Activated naive CD8-positive, alpha-beta T cell (primary cell): ENCODE data around the gene ZFP64.
"Not testable (repeated sequence)": the region's sequence is repeated elsewhere in the genome, so short reads cannot be mapped to it uniquely, and the experiment has no call there.

Experiments used
- H3K27ac Mint-ChIP-seq: one replicate; pipeline ENCODE4 v1.8.0; 2021; ENCODE audit warnings: mixed read lengths
- H3K27me3 Mint-ChIP-seq: one replicate; pipeline ENCODE4 v1.8.0; 2021; ENCODE audit warnings: mixed read lengths
- H3K36me3 Mint-ChIP-seq: one replicate; pipeline ENCODE4 v1.8.0; 2021; ENCODE audit warnings: mixed read lengths
- H3K4me1 Mint-ChIP-seq: one replicate; pipeline ENCODE4 v1.8.0; 2021; ENCODE audit warnings: low read depth, mixed read lengths
- H3K4me3 Mint-ChIP-seq: one replicate; pipeline ENCODE4 v1.8.0; 2021; ENCODE audit warnings: mild to moderate bottlenecking, mixed read lengths
- H3K9me3 Mint-ChIP-seq: one replicate; pipeline ENCODE4 v1.8.0; 2021; ENCODE audit warnings: low read depth, mixed read lengths

The ZFP64 gene

DNA sequence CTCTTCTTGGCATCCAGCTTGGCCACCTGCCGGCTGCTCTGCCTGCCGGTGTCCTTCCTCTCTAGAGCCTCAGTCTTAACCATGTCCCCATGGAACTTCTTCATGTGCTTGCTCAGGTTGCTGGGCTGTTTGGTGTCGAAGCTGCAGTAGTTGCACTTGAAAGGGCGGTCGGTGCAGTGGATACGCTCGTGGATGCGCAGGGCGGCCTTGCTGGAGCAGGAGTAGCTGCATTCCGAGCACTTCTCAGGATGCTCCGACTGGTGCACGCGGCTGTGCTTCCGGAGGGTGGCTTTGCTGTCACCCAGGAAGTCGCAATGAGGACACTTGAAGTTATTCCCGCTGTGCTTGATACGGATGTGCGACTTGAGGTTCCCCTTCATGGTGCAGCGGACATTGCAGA, 38.7 kb downstream of the ZFP64 start:
- H3K4me3 Mint-ChIP-seq, result no peak overlapping the region
- no peaks in the 10 kb centered on the region for H3K4me1 Mint-ChIP-seq
- H3K36me3 Mint-ChIP-seq, result peaks cover 12% of the 10 kb centered on the region
- H3K27ac Mint-ChIP-seq, result no peak overlapping the region
- no peaks in the 10 kb centered on the region for H3K27me3 Mint-ChIP-seq
- peaks cover 3% of the 10 kb centered on the region for H3K9me3 Mint-ChIP-seq

DNA sequence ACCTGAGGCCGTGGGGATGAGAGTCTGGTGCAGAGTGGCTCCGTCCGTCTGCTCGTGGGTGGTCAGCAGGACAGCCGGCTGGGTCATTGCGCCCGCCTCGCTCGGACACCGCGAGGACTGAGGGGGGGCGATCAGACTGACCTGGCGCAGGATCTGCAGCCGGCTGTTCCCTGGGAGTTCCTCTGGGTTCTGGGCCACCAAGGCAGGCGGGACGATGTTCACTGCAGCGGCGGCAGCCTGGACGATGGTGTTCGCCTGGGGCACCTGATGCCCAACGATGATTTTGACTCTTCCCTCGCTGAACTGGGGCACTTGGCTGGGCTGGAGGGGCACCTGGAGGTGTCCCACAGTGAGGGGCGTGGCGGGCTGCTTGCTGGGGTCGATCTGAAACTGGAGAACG, 39.2 kb downstream of the ZFP64 start:
- no peaks in the 10 kb centered on the region for H3K9me3 Mint-ChIP-seq
- no peak overlapping the region for H3K4me3 Mint-ChIP-seq
- H3K36me3 Mint-ChIP-seq, result peaks cover 10% of the 10 kb centered on the region
- no peaks in the 10 kb centered on the region for H3K4me1 Mint-ChIP-seq
- H3K27me3 Mint-ChIP-seq, result no peaks in the 10 kb centered on the region
- no peak overlapping the region for H3K27ac Mint-ChIP-seq

DNA sequence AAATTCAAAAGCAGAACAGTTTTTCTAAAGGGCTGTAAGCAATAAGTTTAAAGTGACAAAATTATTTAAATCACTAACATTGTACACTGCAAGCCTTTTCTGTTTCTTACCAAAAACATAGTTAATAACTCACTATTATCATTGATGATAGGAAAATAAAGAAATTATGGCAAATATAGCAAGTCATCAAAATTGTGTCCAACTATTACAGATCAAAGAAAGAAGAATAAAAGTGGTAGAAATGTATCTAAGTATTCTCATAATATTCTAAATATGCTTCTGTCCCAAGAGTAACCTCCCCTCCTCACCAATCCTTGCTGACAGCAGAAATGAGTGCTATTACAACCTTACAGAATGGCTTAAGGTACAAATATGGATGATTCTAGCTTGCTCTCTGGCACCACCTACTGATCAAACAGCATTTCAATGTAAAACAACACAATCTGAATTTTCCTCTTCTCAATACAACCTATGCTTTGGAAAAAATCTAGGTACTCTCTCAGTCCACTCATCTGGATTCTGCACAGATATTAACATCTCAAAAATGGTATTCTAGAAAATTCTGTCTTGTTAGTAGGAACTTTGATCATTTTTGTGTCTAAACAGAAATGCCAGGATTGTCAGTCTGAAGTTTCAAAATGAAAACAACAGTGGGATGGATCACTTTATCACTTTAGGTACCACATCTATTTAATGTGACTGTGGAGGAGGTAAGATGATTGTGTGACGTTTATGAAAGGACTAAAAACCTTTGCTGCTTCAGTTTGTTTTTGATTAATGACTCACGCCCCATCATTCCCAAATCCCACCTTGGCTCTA, 40.9 kb downstream of the ZFP64 start:
- no peak overlapping the region for H3K4me3 Mint-ChIP-seq

DNA sequence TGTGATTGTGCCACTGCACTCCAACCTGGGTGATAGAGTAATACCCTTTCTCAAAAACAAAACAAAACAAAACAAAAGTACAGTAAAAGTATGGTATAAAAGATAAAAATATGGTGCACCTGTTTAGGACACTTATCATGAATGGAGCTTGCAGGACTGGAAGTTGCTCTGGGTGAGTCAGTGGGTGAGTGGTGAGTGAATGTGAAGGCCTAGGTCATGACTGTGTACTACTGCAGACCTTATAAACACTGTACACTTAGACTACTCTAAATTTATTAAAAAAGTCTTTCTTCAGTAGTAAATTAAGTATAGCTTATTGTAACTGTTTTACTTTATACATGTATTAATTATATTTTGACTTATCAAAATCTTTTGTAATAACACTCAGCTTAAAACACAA, 46.0 kb downstream of the ZFP64 start:
- Mint-ChIP-seq H3K9me3 (no peaks in the 10 kb centered on the region), H3K36me3 (peaks cover 11% of the 10 kb centered on the region), H3K27me3 (no peaks in the 10 kb centered on the region), H3K4me3 (no peak overlapping the region), H3K27ac (no peak overlapping the region), H3K4me1 (peaks cover 3% of the 10 kb centered on the region)

More for the DNA sequence above, 40.9 kb downstream of the ZFP64 start:
- no peaks in the 10 kb centered on the region for H3K27me3 Mint-ChIP-seq
- no peaks in the 10 kb centered on the region for H3K4me1 Mint-ChIP-seq
- no peak overlapping the region for H3K27ac Mint-ChIP-seq
- H3K9me3 Mint-ChIP-seq, result no peaks in the 10 kb centered on the region
- peaks cover 3% of the 10 kb centered on the region for H3K36me3 Mint-ChIP-seq

DNA sequence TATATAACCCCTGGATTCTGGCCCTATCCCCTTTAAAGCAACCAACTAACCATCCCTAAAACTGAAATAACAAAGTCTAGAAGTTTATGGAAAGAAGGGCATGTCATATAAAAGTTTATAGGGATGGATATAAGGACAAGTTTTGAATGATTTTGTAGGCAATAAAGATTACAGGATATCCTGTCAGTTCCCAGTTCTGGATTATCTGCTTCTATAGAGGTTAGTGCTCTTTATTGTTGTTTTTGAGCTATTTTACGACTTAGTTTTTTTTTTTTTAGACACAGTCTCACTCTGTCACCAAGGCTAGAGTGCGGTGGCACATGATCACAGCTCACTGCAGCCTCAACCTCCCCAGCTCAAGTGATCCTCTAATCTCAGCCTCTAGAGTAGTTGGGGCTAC, 48.3 kb downstream of the ZFP64 start:
- peaks cover 3% of the 10 kb centered on the region for H3K4me1 Mint-ChIP-seq
- H3K9me3 Mint-ChIP-seq, result no peaks in the 10 kb centered on the region
- no peak overlapping the region for H3K4me3 Mint-ChIP-seq
- peaks cover 14% of the 10 kb centered on the region for H3K36me3 Mint-ChIP-seq
- no peaks in the 10 kb centered on the region for H3K27me3 Mint-ChIP-seq
- H3K27ac Mint-ChIP-seq, result no peak overlapping the region

DNA sequence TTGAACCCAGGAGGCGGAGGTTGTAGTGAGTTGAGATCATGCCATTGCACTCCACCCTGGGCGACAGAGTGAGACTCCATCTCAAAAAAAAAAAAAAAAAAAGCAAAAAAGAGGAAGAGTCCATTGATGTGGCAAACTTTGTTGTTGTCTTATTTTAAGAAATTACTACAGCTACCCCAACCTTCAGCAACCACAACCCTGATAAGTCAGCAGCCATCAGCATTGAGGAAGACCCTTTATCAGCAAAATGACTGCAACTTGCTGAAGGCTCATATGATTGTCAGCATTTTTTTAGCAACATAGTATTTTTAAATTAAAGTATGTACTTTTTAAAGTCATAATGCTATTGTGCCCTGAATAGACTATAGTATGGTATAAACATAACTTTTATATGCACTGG, 48.8 kb downstream of the ZFP64 start:
- Mint-ChIP-seq H3K4me3 (no peak overlapping the region), H3K9me3 (no peaks in the 10 kb centered on the region), H3K36me3 (peaks cover 14% of the 10 kb centered on the region), H3K27me3 (no peaks in the 10 kb centered on the region), H3K4me1 (peaks cover 3% of the 10 kb centered on the region), H3K27ac (no peak overlapping the region)

DNA sequence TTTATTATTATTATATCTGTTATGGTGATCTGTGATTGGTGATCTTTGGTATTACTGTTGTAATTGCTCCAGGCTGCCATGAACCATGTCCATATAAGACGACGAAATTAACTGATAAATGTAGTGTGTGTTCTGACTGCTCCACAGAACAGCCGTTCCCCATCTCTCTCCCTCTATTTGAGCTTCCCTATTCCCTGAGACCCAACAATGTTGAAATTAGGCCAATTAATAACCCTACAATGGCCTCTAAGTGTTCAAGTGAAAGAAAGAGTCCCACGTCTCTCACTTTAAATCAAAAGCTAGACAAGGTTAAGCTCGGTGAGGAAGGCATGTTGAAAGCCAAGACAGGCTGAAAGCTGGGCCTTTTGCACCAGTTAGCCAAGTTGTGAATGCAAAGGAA, 51.6 kb downstream of the ZFP64 start:
- Mint-ChIP-seq H3K4me1 (peaks cover 3% of the 10 kb centered on the region), H3K36me3 (peaks cover 22% of the 10 kb centered on the region)

DNA sequence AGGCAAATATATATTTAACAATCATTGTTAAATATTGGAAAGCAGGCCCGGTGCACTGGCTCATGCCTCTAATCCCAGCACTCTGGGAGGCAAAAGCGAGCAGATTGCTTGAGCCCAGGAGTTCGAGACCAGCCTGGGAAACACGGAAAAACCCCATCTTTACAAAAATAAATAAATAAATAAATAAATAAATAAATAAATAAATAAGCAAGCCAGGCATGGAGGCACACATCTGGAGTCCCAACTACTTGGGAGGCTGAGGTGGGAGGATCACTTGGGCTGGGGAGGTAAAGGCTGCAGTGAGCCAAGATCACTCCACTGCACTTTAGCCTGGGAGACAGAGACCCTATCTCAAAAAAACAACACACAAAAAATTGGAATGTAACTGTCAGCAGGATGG, 53.7 kb downstream of the ZFP64 start:
- no peaks in the 10 kb centered on the region for H3K27me3 Mint-ChIP-seq
- no peaks in the 10 kb centered on the region for H3K9me3 Mint-ChIP-seq
- H3K36me3 Mint-ChIP-seq, result peaks cover 22% of the 10 kb centered on the region
- no peak overlapping the region for H3K4me3 Mint-ChIP-seq
- no peak overlapping the region for H3K27ac Mint-ChIP-seq
- H3K4me1 Mint-ChIP-seq, result no peaks in the 10 kb centered on the region

More for the DNA sequence above, 51.6 kb downstream of the ZFP64 start:
- Mint-ChIP-seq H3K27me3 (no peaks in the 10 kb centered on the region), H3K4me3 (no peak overlapping the region), H3K9me3 (no peaks in the 10 kb centered on the region), H3K27ac (no peak overlapping the region)

DNA sequence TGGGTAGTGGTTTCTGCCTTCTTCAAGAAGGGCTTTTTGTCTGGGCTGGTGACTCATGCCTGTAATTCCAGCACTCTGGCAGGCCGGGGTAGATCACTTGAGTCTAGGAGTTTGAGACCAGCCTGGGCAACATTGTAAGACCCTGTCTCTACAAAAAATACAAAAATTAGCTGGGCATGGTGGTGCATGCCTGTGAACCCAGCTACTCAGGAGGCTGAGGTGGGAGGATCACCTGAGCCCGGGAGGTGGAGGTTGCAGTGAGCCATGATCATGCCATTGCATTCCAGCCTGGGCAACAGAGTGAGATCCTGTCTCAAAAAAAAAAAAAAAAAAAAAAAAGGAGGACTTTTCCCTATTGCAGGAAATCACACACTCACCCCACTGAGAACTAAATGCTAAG, 57.9 kb downstream of the ZFP64 start:
- not testable (repeated sequence) for H3K27ac Mint-ChIP-seq, H3K4me3 Mint-ChIP-seq, H3K27me3 Mint-ChIP-seq

DNA sequence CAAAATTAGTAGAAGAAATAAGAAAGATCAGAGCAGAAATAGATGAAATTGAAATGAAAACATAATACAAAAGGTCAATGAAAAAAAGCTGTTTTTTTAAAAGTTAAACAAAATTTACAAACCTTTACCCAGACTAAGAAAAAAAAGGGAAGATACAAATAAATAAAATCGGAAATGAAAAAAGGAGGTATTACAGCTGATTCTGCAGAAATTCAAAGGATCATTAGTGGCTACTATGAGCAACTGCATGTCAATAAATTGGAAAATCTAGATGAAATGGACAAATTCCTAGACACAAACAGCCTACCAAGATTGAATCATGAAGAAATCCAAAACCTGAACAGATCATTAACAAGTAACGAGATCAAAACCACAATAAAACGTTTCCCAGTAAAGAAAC, 59.2 kb downstream of the ZFP64 start:
- Mint-ChIP-seq H3K4me3 (no peak overlapping the region), H3K9me3 (no peaks in the 10 kb centered on the region), H3K4me1 (peaks cover 5% of the 10 kb centered on the region), H3K27me3 (no peaks in the 10 kb centered on the region), H3K36me3 (peaks cover 5% of the 10 kb centered on the region), H3K27ac (no peak overlapping the region)

More for the DNA sequence above, 57.9 kb downstream of the ZFP64 start:
- not testable (repeated sequence) for H3K9me3 Mint-ChIP-seq, H3K4me1 Mint-ChIP-seq, H3K36me3 Mint-ChIP-seq

DNA sequence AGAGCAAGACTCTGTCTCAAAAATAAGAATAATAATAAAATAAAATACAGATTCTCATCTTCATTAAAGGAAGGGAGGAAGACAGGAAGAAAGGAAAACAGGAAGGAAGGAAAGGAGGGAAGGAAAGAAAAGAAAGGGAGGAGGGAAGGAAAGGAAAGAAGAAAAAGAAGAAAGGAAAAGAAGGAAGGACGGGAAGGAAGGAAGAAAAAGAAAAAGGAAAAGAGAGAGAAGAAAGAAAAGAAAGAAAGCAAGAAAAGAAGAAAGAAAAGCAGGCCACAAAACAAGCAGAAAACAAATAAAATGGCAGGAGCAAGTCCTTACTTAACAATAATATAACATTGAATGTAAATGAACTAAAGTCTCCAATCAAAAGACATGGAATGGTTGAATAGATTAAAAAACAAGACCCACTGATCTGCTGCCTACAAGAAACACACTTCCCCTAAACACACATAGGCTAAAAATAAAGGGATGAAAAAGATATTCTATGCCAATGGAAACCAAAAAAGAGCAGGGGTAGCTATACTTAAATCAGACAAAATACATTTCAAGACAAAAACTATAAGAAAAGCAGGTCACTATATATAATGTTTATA, 60.4 kb downstream of the ZFP64 start:
- Mint-ChIP-seq H3K27me3 (no peaks in the 10 kb centered on the region), H3K36me3 (peaks cover 2% of the 10 kb centered on the region), H3K4me1 (peaks cover 7% of the 10 kb centered on the region), H3K27ac (no peak overlapping the region), H3K4me3 (no peak overlapping the region), H3K9me3 (no peaks in the 10 kb centered on the region)

DNA sequence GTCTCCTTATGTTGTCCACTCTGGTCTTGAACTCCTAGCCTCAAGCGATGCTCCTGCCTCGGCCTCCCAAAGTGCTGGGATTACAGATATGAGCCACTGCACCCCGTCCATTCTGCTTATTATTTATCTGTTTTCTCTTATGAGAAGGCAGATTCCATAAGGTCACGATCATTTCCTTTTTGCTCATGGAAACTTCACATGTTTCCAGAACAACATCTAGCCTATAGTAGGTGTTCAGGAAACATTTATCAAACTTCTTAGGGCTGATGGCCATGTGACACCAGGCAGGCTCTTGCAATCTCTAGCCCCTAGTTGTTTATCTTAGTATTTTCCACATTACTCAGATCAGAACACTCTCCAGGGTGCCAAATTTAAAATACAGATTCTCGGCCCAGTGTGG, 61.2 kb downstream of the ZFP64 start:
- H3K9me3 Mint-ChIP-seq, result no peaks in the 10 kb centered on the region
- no peaks in the 10 kb centered on the region for H3K27me3 Mint-ChIP-seq
- H3K4me3 Mint-ChIP-seq, result no peak overlapping the region
- peaks cover 7% of the 10 kb centered on the region for H3K4me1 Mint-ChIP-seq
- peaks cover 2% of the 10 kb centered on the region for H3K36me3 Mint-ChIP-seq
- H3K27ac Mint-ChIP-seq, result no peak overlapping the region

DNA sequence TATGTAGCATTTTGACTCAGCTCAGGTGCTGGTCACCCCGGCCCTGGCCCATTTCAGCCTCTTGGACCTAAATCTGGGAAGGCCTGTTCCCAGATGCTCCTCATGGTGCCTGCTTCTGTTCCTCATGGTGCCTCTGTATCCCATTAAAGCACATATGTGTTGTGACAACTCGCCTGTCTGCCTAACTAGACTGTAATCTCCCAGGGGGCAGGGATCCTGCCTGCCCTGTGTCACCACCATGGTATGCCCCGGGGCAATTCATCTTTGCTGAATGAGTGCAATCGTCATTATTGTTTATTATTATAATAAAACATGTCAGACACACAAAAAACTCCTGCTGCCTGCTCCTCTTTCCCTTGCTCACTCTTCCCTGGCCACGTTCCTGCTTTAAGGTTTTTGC, 62.0 kb downstream of the ZFP64 start:
- Mint-ChIP-seq H3K27ac (no peak overlapping the region), H3K9me3 (no peaks in the 10 kb centered on the region), H3K27me3 (no peaks in the 10 kb centered on the region), H3K4me1 (peaks cover 7% of the 10 kb centered on the region), H3K36me3 (no peaks in the 10 kb centered on the region), H3K4me3 (no peak overlapping the region)

DNA sequence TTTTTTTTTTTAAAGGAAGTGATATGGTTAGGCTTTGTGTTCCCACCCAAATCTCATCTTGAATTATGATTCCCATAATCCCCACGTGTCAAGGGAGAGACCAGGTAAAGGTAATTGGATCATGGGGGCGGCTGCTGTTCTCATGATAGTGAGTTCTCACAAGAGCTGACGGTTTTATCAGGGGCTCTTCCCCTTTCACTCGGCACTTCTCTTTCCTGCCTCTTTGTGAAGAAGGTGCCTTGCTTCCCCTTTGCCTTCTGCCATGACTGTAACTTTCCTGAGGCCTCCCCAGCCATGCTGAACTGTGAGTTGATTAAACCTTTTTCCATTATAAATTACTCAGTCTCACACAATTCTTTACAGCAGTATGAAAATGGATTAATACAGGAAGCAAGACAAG, 64.3 kb downstream of the ZFP64 start:
- H3K36me3 Mint-ChIP-seq, result peaks cover 3% of the 10 kb centered on the region
- no peaks in the 10 kb centered on the region for H3K27me3 Mint-ChIP-seq
- no peaks in the 10 kb centered on the region for H3K9me3 Mint-ChIP-seq
- no peak overlapping the region for H3K27ac Mint-ChIP-seq
- peak overlapping the region; percentile 42 for H3K4me3 Mint-ChIP-seq
- peaks cover 7% of the 10 kb centered on the region for H3K4me1 Mint-ChIP-seq

DNA sequence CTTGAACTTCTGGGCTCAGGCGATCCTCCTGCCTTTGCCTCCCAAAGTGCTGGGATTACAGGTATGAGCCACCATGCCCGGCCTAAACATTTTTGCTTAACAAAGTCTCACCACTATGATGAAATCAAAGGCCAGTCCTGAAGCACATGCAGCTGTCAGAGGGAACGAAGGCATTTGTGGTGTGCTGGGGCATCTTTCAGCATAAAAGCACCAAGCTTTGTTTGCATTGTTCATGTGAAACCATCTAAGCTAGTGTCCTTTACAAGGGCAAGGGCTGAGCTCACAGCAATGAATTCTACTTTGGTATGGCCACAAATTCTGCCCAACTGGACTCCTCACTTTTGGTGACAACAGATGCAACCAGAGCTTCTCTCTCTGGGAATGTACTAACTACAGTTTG, 66.8 kb downstream of the ZFP64 start:
- no peak overlapping the region for H3K4me3 Mint-ChIP-seq
- H3K4me1 Mint-ChIP-seq, result peaks cover 4% of the 10 kb centered on the region
- H3K27me3 Mint-ChIP-seq, result no peaks in the 10 kb centered on the region
- H3K36me3 Mint-ChIP-seq, result peaks cover 3% of the 10 kb centered on the region
- no peaks in the 10 kb centered on the region for H3K9me3 Mint-ChIP-seq
- H3K27ac Mint-ChIP-seq, result no peak overlapping the region

DNA sequence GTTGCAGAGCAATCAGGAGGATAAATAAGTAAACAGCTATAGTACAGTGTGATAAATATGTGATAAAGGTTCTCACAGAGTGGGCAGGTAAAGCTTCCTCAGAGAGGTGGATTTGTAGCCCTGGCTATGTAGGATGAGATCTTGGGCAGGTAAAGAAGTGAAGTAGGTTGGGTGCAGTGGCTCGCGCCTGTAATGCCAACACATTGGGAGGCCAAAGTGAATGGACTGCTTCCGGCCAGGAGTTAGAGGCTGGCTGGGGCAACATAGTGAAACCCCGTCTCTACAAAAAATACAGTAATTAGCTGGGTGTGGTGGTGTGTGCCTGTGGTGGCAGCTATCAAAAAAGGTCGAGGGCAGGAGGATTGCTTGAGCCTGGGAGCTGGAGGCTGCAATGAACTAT, 72.9 kb downstream of the ZFP64 start:
- Mint-ChIP-seq H3K9me3 (no peaks in the 10 kb centered on the region), H3K4me1 (no peaks in the 10 kb centered on the region)

More for the DNA sequence above, 72.9 kb downstream of the ZFP64 start:
- Mint-ChIP-seq H3K27ac (no peak overlapping the region), H3K27me3 (no peaks in the 10 kb centered on the region), H3K36me3 (peaks cover 10% of the 10 kb centered on the region), H3K4me3 (no peak overlapping the region)
